HepG2 (cell line): ENCODE data around the gene IPO13. TPM values are rescaled to one million over a fixed set of nuclear protein-coding genes. Genes with fewer than 3 reads are reported as not detected.

Experiments used
- ATAC-seq: fragments of 200-7000 bp; cut with Tn5 transposase; 3 replicates; pipeline ENCODE4 v1.9.1; 2020; ENCODE audit warnings: mild to moderate bottlenecking, moderate library complexity
- BruUV-seq: library from RNA; stranded (reverse); fragments of 400-500 nt; replicated peaks from 2 replicates; lab custom pipeline; 2021; lab: Mats Ljungman, UMichigan
- CTCF ChIA-PET: fragments of 300-600 bp; formaldehyde crosslinking; extraction: SDS; loops from one replicate; lab custom pipeline; 2021; ENCODE audit warnings: low total read pairs, inconsistent platforms, low intra/inter-chr PET ratio; lab: Yijun Ruan, JAX
- POLR2A ChIA-PET: fragments of 350-600 bp; sonication (Branson Sonifier 250); formaldehyde crosslinking; loops from one replicate; lab custom pipeline; 2020; ENCODE audit warnings: antibody characterized with exemption, inconsistent platforms; lab: Yijun Ruan, JAX
- DNase-seq: peaks from one replicate; pipeline ENCODE4 v3.0.0-alpha.2; 2015; ENCODE audit warnings: low spot score
- FAIRE-seq: peaks from 3 replicates; lab custom pipeline; 2011; peaks lifted over from hg19 to GRCh38; lab: Jason Lieb, UNC
- H2AFZ ChIP-seq: one replicate; pipeline ENCODE4 v1.6.1; 2011; ENCODE audit warnings: low read length, inconsistent platforms
- H3K27ac ChIP-seq: fragments of 300-600 bp; 3 replicates; pipeline ENCODE4 v1.8.0; 2011; ENCODE audit warnings: mixed run types, mild to moderate bottlenecking, mixed read lengths, low read length, inconsistent platforms; ENCODE audit not compliant: insufficient read depth; ENCODE audit errors: extremely low read length
- H3K27me3 ChIP-seq, 2 experiments: fragments of 200-600 bp in 1 of 2; 2 replicates in 1 of 2; 3 replicates in 1 of 2; pipeline versions ENCODE4 v1.6.0 to v1.8.0; 2011; ENCODE audit warnings: low read length in 2 of 2, mild to moderate bottlenecking in 2 of 2, moderate library complexity in 2 of 2, inconsistent platforms in 1 of 2; ENCODE audit not compliant: insufficient read depth in 2 of 2, control insufficient read depth in 1 of 2
- H3K36me3 ChIP-seq, 2 experiments: fragments of 200-600 bp in 1 of 2; replicated peaks in 1 of 2; 2 replicates in 1 of 2; 3 replicates in 1 of 2; pipeline versions ENCODE4 v1.5.1 to v1.8.0; 2011; ENCODE audit warnings: low read length in 2 of 2, inconsistent platforms in 1 of 2; ENCODE audit not compliant: insufficient read depth in 2 of 2, control insufficient read depth in 1 of 2
- H3K4me1 ChIP-seq: 2 replicates; pipeline ENCODE4 v1.5.1; 2012; ENCODE audit warnings: low read length, inconsistent platforms; ENCODE audit not compliant: insufficient read depth
- H3K4me2 ChIP-seq: 2 replicates; pipeline ENCODE4 v1.6.0; 2011; ENCODE audit warnings: low read depth, low read length, inconsistent platforms
- H3K4me3 ChIP-seq, 3 experiments: fragments of 200-600 bp in 1 of 3; sonication (generic), shearing (Covaris generic) in 1 of 3; replicated peaks in 1 of 3; 2 replicates each; pipeline ENCODE4 v1.5.1; 2011 to 2016; ENCODE audit warnings: low read length in 3 of 3, inconsistent platforms in 2 of 3, low read depth in 2 of 3, mild to moderate bottlenecking in 2 of 3, control low read depth in 1 of 3, mixed read lengths in 1 of 3; ENCODE audit not compliant: insufficient read depth in 1 of 3
- H3K79me2 ChIP-seq: one replicate; pipeline ENCODE4 v1.6.1; 2011; ENCODE audit warnings: low read length, inconsistent platforms; ENCODE audit not compliant: insufficient read depth
- H3K9ac ChIP-seq: 2 replicates; pipeline ENCODE4 v1.6.0; 2011; ENCODE audit warnings: mild to moderate bottlenecking, low read depth, low read length, inconsistent platforms; ENCODE audit not compliant: insufficient read depth
- H3K9me3 ChIP-seq: 2 replicates; pipeline ENCODE4 v1.5.1; 2012; ENCODE audit warnings: mild to moderate bottlenecking, low read length
- H4K20me1 ChIP-seq: 2 replicates; pipeline ENCODE4 v1.6.0; 2011; ENCODE audit warnings: inconsistent platforms, mild to moderate bottlenecking, low read length, moderate library complexity; ENCODE audit not compliant: insufficient read depth
- CREB3 ChIP-seq: sonication (generic); formaldehyde crosslinking; IDR thresholded peaks from 2 replicates; pipeline ENCODE4 v1.5.0; 2020; ENCODE audit warnings: missing genetic modification reagents
- ELF4 ChIP-seq: sonication (generic); formaldehyde crosslinking; IDR thresholded peaks from 2 replicates; pipeline ENCODE4 v1.5.0; 2020; ENCODE audit warnings: missing genetic modification reagents, mild to moderate bottlenecking, moderate library complexity, borderline replicate concordance
- GLMP ChIP-seq: sonication (generic); formaldehyde crosslinking; IDR thresholded peaks from 2 replicates; pipeline ENCODE4 v1.9.0; 2021; ENCODE audit warnings: missing genetic modification reagents, mild to moderate bottlenecking, borderline replicate concordance
- POLR2AphosphoS2 ChIP-seq: IDR thresholded peaks from 2 replicates; pipeline ENCODE4 v1.6.1; 2011; ENCODE audit warnings: low read depth, low read length, improper control_type of control experiment
- RBFOX2 ChIP-seq: fragments of 200-400 bp; formaldehyde crosslinking; IDR thresholded peaks from 2 replicates; pipeline ENCODE4 v1.6.1; 2017; ENCODE audit warnings: low read depth, mild to moderate bottlenecking, low read length
- RNF2 ChIP-seq: fragments of 450-650 bp; conservative IDR thresholded peaks from 2 replicates; pipeline ENCODE4 v1.6.1; 2016; ENCODE audit warnings: low read depth
- RNF219 ChIP-seq: sonication (generic); formaldehyde crosslinking; IDR thresholded peaks from 2 replicates; pipeline ENCODE4 v1.5.0; 2020; ENCODE audit warnings: mild to moderate bottlenecking, missing genetic modification reagents
- TFDP2 ChIP-seq: sonication (generic); formaldehyde crosslinking; IDR thresholded peaks from 2 replicates; pipeline ENCODE4 v1.4.0; 2020; ENCODE audit warnings: missing genetic modification reagents
- ZBTB20 ChIP-seq: sonication (generic); formaldehyde crosslinking; IDR thresholded peaks from 2 replicates; pipeline ENCODE4 v1.8.1; 2023; ENCODE audit warnings: missing genetic modification reagents, low read depth, mild to moderate bottlenecking, borderline replicate concordance
- ZNF280D ChIP-seq: sonication (generic); formaldehyde crosslinking; IDR thresholded peaks from 2 replicates; pipeline ENCODE4 v1.5.1; 2020; ENCODE audit warnings: mild to moderate bottlenecking, missing genetic modification reagents
- WGBS: methylation state at CpG from one replicate; pipeline ENCODE4 v1.1.6; 2017; ENCODE audit warnings: low lambda C conversion rate; 5-methylcytosine and 5-hydroxymethylcytosine counted together
- in situ Hi-C: cut with HindIII; loops from 2 replicates; pipeline ENCODE4 v1.10.0; 2017; ENCODE audit warnings: low pct_unique_long_range_greater_than_20kb; ENCODE audit not compliant: extremely low pct_ligation_motif_present
- intact Hi-C: fragments of 100-400 bp; cut with micrococcal nuclease; formaldehyde crosslinking; loops from one replicate; pipeline ENCODE4 v1.10.0; 2022; ENCODE audit not compliant: unreplicated experiment
- polyA plus RNA-seq, 8 experiments: library from polyadenylated mRNA; depleted of rRNA in 3 of 8; stranded (reverse) in 7 of 8; unstranded in 1 of 8; fragments of >200 nt; fragmentation: Illumina TruSeq in 4 of 8; extraction: Trizol in 4 of 8; gene quantifications; 2 replicates each; pipeline versions ENCODE4 v1.2.1 to v1.2.3, GENCODE V29; 2011 to 2016; ENCODE audit warnings: low read depth in 4 of 8, missing spikeins in 1 of 8, mixed read lengths in 1 of 8; ENCODE audit not compliant: insufficient read depth in 1 of 8
- total RNA-seq, 5 experiments: library from RNA; depleted of rRNA; stranded (reverse); fragments of >200 nt; fragmentation: Illumina TruSeq; extraction: Trizol; gene quantifications; 2 replicates each; pipeline ENCODE4 v1.2.3, GENCODE V29; 2016; ENCODE audit warnings: low read depth in 1 of 5
- TF ChIP-seq, protein P1 (sequence below), 2 experiments: sonication (generic) in 1 of 2; formaldehyde crosslinking in 1 of 2; IDR thresholded peaks; 2 replicates each; pipeline versions ENCODE4 v1.4.0 to v1.6.1; 2018 to 2020; ENCODE audit warnings: missing genetic modification reagents in 2 of 2, borderline replicate concordance in 1 of 2, low read depth in 1 of 2, mild to moderate bottlenecking in 1 of 2, missing biosample characterization in 1 of 2

The IPO13 gene
- total and polyA plus RNA-seq, 2 of the 13 experiments (the other 11 are each of a cell fraction or from before 2014, with no cell fraction given), result 12.9 to 15.6 TPM

- no peaks in the 10 kb centered on the region for H3K27me3 ChIP-seq
- DNase-seq (no peak), ATAC-seq (no peak), FAIRE-seq (no peak)
- no peaks in the 10 kb centered on the region for H3K9me3 ChIP-seq
- WGBS, result 97% methylated on average over 7 of the region's 16 CpGs
- no peak overlapping the region for H2AFZ ChIP-seq
- CTCF ChIA-PET, result no interaction called here
- POLR2A ChIA-PET, result no interaction called here
- peaks cover 29% of the 10 kb centered on the region for H3K79me2 ChIP-seq
- no peak overlapping the region for H3K4me2 ChIP-seq
- H3K9ac ChIP-seq, result no peak overlapping the region
- peaks cover 71% of the 10 kb centered on the region for H3K4me1 ChIP-seq
- no peak overlapping the region for H3K27ac ChIP-seq
- H3K4me3 ChIP-seq, result no peak overlapping the region
- no TSS peak for BruUV-seq
- no peaks in the 10 kb centered on the region for H4K20me1 ChIP-seq
- intact Hi-C loops (no loop called here), in situ Hi-C loops (no loop called here)
- peaks cover 17 to 38% of the 10 kb centered on the region in 2 experiments; a peak in 4 of 5 replicates for H3K36me3 ChIP-seq
- TF ChIP-seq RNF2 (no peak), TFDP2 (CRISPR knock-in tag) (no peak), ZNF280D (no peak), GLMP (no peak), POLR2AphosphoS2 (no peak), CREB3 (no peak), ELF4 (CRISPR knock-in tag) (no peak), RNF219 (CRISPR knock-in tag) (no peak), RBFOX2 (0 out of 2 replicates have a peak, but pooled peaks have one; percentile 11), ZBTB20 (no peak)
- TF ChIP-seq, protein P1, sequence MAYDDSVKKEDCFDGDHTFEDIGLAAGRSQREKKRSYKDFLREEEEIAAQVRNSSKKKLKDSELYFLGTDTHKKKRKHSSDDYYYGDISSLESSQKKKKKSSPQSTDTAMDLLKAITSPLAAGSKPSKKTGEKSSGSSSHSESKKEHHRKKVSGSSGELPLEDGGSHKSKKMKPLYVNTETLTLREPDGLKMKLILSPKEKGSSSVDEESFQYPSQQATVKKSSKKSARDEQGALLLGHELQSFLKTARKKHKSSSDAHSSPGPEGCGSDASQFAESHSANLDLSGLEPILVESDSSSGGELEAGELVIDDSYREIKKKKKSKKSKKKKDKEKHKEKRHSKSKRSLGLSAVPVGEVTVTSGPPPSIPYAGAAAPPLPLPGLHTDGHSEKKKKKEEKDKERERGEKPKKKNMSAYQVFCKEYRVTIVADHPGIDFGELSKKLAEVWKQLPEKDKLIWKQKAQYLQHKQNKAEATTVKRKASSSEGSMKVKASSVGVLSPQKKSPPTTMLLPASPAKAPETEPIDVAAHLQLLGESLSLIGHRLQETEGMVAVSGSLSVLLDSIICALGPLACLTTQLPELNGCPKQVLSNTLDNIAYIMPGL (CRISPR knock-in tag; IDR thresholded peaks at IDR 0.05; ENCODE audit: borderline replicate concordance in 1 of 2, low read depth in 1 of 2), result no peak
Observed at GRCh38 chr1:43984855-43985254, 38.1 kb downstream of the IPO13 start.
